ENCODE data around the gene PCDH18. TPM values are rescaled to one million over a fixed set of nuclear protein-coding genes. Genes with fewer than 3 reads are reported as not detected.
"Not testable (repeated sequence)": the region's sequence is repeated elsewhere in the genome, so short reads cannot be mapped to it uniquely, and the experiment has no call there.

The PCDH18 gene
- total RNA-seq, 5 donors from 2014 or later (not counting 1 experiment from before 2014, with no cell fraction given) = 0.03 to 0.43 (median 0.19) TPM; not detected in 1

- peaks cover 4 to 7% (median 6%) of the 10 kb centered on the region in 3 donors for H3K9me3 Mint-ChIP-seq
- ATAC-seq (replicated peaks in 1 of 4) (no peak), DNase-seq (no peak)
- no peaks in the 10 kb centered on the region for H3K4me1 Mint-ChIP-seq
- no peaks in the 10 kb centered on the region for H3K36me3 Mint-ChIP-seq
- WGBS (ENCODE audit: insufficient coverage) = 60% methylated on average over 1 of the region's 2 CpGs
- H3K4me1 ChIP-seq (ENCODE audit: control insufficient read depth in 1 of 2, extremely low read depth in 1 of 2, insufficient read depth in 2 of 2, low read length in 2 of 2) = no peaks in the 10 kb centered on the region
- H3K27ac Mint-ChIP-seq = no peak overlapping the region
- H3K27me3 Mint-ChIP-seq = no peaks in the 10 kb centered on the region
- no peaks in the 10 kb centered on the region for H3K9me3 ChIP-seq
- ChIA-PET POLR2A (no interaction called here), CTCF (no interaction called here)
- H3K36me3 ChIP-seq (ENCODE audit: control insufficient read depth in 2 of 2, extremely low read depth in 1 of 2, insufficient read depth in 1 of 2, low read length in 1 of 2) = no peaks in the 10 kb centered on the region
- no peak overlapping the region for H3K4me3 ChIP-seq (ENCODE audit: control insufficient read depth in 1 of 2, extremely low read depth in 1 of 2, low read length in 1 of 2)
- H3K4me3 Mint-ChIP-seq = no peak overlapping the region
- no peaks in the 10 kb centered on the region for H3K27me3 ChIP-seq (replicated peaks in 1 of 2; ENCODE audit: control insufficient read depth in 2 of 2, extremely low read depth in 1 of 2, insufficient read depth in 2 of 2, low read length in 1 of 2)
- H3K27ac ChIP-seq (ENCODE audit: low read length) = no peak overlapping the region
Observed at GRCh38 chr4:137510557-137511265, 21.6 kb downstream of the PCDH18 start.

- DNase-seq = no peak
- CTCF ChIA-PET = no interaction called here
Observed at GRCh38 chr4:137509855-137510282, 22.4 kb downstream of the PCDH18 start.

GRCh38 chr4:137502339-137503129 is 29.8 kb downstream of the PCDH18 start:
- POLR2A ChIA-PET = no interaction called here
- DNase-seq (no peak), ATAC-seq (replicated peaks in 1 of 4) (no peak)
- Histone ChIP-seq H3K36me3 (ENCODE audit: control insufficient read depth in 2 of 2, extremely low read depth in 1 of 2, insufficient read depth in 1 of 2, low read length in 1 of 2) (no peaks in the 10 kb centered on the region), H3K9me3 (no peaks in the 10 kb centered on the region), H3K27me3 (replicated peaks in 1 of 2; ENCODE audit: control insufficient read depth in 2 of 2, extremely low read depth in 1 of 2, insufficient read depth in 2 of 2, low read length in 1 of 2) (no peaks in the 10 kb centered on the region), H3K4me3 (ENCODE audit: control insufficient read depth in 1 of 2, extremely low read depth in 1 of 2, low read length in 1 of 2) (no peak overlapping the region), H3K27ac (ENCODE audit: low read length) (no peak overlapping the region), H3K4me1 (ENCODE audit: control insufficient read depth in 1 of 2, extremely low read depth in 1 of 2, insufficient read depth in 2 of 2, low read length in 2 of 2) (no peaks in the 10 kb centered on the region)
- Mint-ChIP-seq H3K27me3 (no peaks in the 10 kb centered on the region), H3K9me3 (peaks cover 0 to 4% (median 0%) of the 10 kb centered on the region in 3 donors), H3K4me3 (no peak overlapping the region), H3K27ac (no peak overlapping the region), H3K36me3 (no peaks in the 10 kb centered on the region), H3K4me1 (no peaks in the 10 kb centered on the region)
- CTCF ChIA-PET = no interaction called here
- WGBS (ENCODE audit: insufficient coverage) = 76% methylated on average over 3 of the region's 6 CpGs

More at GRCh38 chr4:137509855-137510282, 22.4 kb downstream of the PCDH18 start:
- Mint-ChIP-seq H3K27ac (no peak overlapping the region), H3K9me3 (peaks cover under 1 to 7% (median 6%) of the 10 kb centered on the region in 3 donors), H3K4me3 (no peak overlapping the region), H3K27me3 (no peaks in the 10 kb centered on the region), H3K36me3 (no peaks in the 10 kb centered on the region), H3K4me1 (no peaks in the 10 kb centered on the region)
- Histone ChIP-seq H3K27me3 (replicated peaks in 1 of 2; ENCODE audit: control insufficient read depth in 2 of 2, extremely low read depth in 1 of 2, insufficient read depth in 2 of 2, low read length in 1 of 2) (no peaks in the 10 kb centered on the region), H3K9me3 (no peaks in the 10 kb centered on the region), H3K4me1 (ENCODE audit: control insufficient read depth in 1 of 2, extremely low read depth in 1 of 2, insufficient read depth in 2 of 2, low read length in 2 of 2) (no peaks in the 10 kb centered on the region), H3K36me3 (ENCODE audit: control insufficient read depth in 2 of 2, extremely low read depth in 1 of 2, insufficient read depth in 1 of 2, low read length in 1 of 2) (no peaks in the 10 kb centered on the region), H3K27ac (ENCODE audit: low read length) (no peak overlapping the region), H3K4me3 (ENCODE audit: control insufficient read depth in 1 of 2, extremely low read depth in 1 of 2, low read length in 1 of 2) (no peak overlapping the region)
- ATAC-seq (replicated peaks in 1 of 4) = no peak
- POLR2A ChIA-PET = no interaction called here
- 89% methylated on average over 4 of the region's 4 CpGs for WGBS (ENCODE audit: insufficient coverage)

GRCh38 chr4:137496267-137496666 is 36.0 kb downstream of the PCDH18 start:
- H3K9me3 Mint-ChIP-seq; CTCF ChIA-PET; H3K36me3 ChIP-seq (ENCODE audit: control insufficient read depth in 2 of 2, extremely low read depth in 1 of 2, insufficient read depth in 1 of 2, low read length in 1 of 2); H3K27ac Mint-ChIP-seq; H3K27ac ChIP-seq (ENCODE audit: low read length); H3K4me3 ChIP-seq (ENCODE audit: control insufficient read depth in 1 of 2, extremely low read depth in 1 of 2, low read length in 1 of 2); H3K4me3 Mint-ChIP-seq; ATAC-seq (replicated peaks in 1 of 4); DNase-seq; H3K9me3 ChIP-seq; H3K27me3 Mint-ChIP-seq; H3K36me3 Mint-ChIP-seq; H3K4me1 ChIP-seq (ENCODE audit: control insufficient read depth in 1 of 2, extremely low read depth in 1 of 2, insufficient read depth in 2 of 2, low read length in 2 of 2); H3K4me1 Mint-ChIP-seq; H3K27me3 ChIP-seq (replicated peaks in 1 of 2; ENCODE audit: control insufficient read depth in 2 of 2, extremely low read depth in 1 of 2, insufficient read depth in 2 of 2, low read length in 1 of 2): not testable (repeated sequence)
- POLR2A ChIA-PET = interaction anchor here in 1 of 2 donors (0.6 kb wide), 1 partner anchor 972 kb away, joined by 3 read pairs; no protein-coding TSS in a partner anchor
- no CpG with 5 or more reads among the region's 29 CpGs for WGBS (ENCODE audit: insufficient coverage)

GRCh38 chr4:137495578-137495977 is 36.7 kb downstream of the PCDH18 start:
- Mint-ChIP-seq H3K36me3 (no peaks in the 10 kb centered on the region), H3K4me1 (no peaks in the 10 kb centered on the region), H3K4me3 (no peak overlapping the region), H3K9me3 (peaks cover 2 to 7% (median 3%) of the 10 kb centered on the region in 3 donors), H3K27me3 (no peaks in the 10 kb centered on the region), H3K27ac (no peak overlapping the region)
- H3K36me3 ChIP-seq (ENCODE audit: control insufficient read depth in 2 of 2, extremely low read depth in 1 of 2, insufficient read depth in 1 of 2, low read length in 1 of 2) = no peaks in the 10 kb centered on the region
- H3K4me3 ChIP-seq (ENCODE audit: control insufficient read depth in 1 of 2, extremely low read depth in 1 of 2, low read length in 1 of 2) = no peak overlapping the region
- ChIA-PET POLR2A (interaction anchor here in 1 of 2 donors (0.6 kb wide), 1 partner anchor 972 kb away, joined by 3 read pairs; no protein-coding TSS in a partner anchor), CTCF (no interaction called here)
- no peaks in the 10 kb centered on the region for H3K27me3 ChIP-seq (replicated peaks in 1 of 2; ENCODE audit: control insufficient read depth in 2 of 2, extremely low read depth in 1 of 2, insufficient read depth in 2 of 2, low read length in 1 of 2)
- no peak for ATAC-seq (replicated peaks in 1 of 4)
- no peaks in the 10 kb centered on the region for H3K4me1 ChIP-seq (ENCODE audit: control insufficient read depth in 1 of 2, extremely low read depth in 1 of 2, insufficient read depth in 2 of 2, low read length in 2 of 2)
- H3K27ac ChIP-seq (ENCODE audit: low read length) = no peak overlapping the region
- no peak for DNase-seq
- WGBS (ENCODE audit: insufficient coverage) = 83% methylated on average over 1 of the region's 2 CpGs
- no peaks in the 10 kb centered on the region for H3K9me3 ChIP-seq

- H3K36me3 Mint-ChIP-seq; ATAC-seq (replicated peaks in 1 of 4); DNase-seq; H3K4me3 ChIP-seq (ENCODE audit: control insufficient read depth in 1 of 2, extremely low read depth in 1 of 2, low read length in 1 of 2); H3K4me1 Mint-ChIP-seq; H3K27ac Mint-ChIP-seq; H3K4me1 ChIP-seq (ENCODE audit: control insufficient read depth in 1 of 2, extremely low read depth in 1 of 2, insufficient read depth in 2 of 2, low read length in 2 of 2); POLR2A ChIA-PET; H3K27me3 Mint-ChIP-seq; H3K27ac ChIP-seq (ENCODE audit: low read length); H3K27me3 ChIP-seq (replicated peaks in 1 of 2; ENCODE audit: control insufficient read depth in 2 of 2, extremely low read depth in 1 of 2, insufficient read depth in 2 of 2, low read length in 1 of 2); H3K4me3 Mint-ChIP-seq; CTCF ChIA-PET; H3K36me3 ChIP-seq (ENCODE audit: control insufficient read depth in 2 of 2, extremely low read depth in 1 of 2, insufficient read depth in 1 of 2, low read length in 1 of 2); H3K9me3 ChIP-seq: not testable (repeated sequence)
- 84% methylated on average over 7 of the region's 11 CpGs for WGBS (ENCODE audit: insufficient coverage)
- peaks cover 5 to 15% (median 6%) of the 10 kb centered on the region in 3 donors for H3K9me3 Mint-ChIP-seq
Observed at GRCh38 chr4:137483313-137483959, 48.9 kb downstream of the PCDH18 start.

Measured in T-cell (primary cell).